ENCODE results near the gene ACSS1. TPM values are rescaled to one million over a fixed set of nuclear protein-coding genes. Genes with fewer than 3 reads are reported as not detected.
A peak's percentile ranks its signal among the peaks of the same experiment; 100 is the strongest.

Gene ACSS1
- total RNA-seq, 1 donor from 2014 or later: 164 TPM

- intact Hi-C loops (cut with micrococcal nuclease): no loop called here
- peak; percentile 10 for DNase-seq
- no peak for ATAC-seq
Observed at GRCh38 chr20:25038103-25038410, 19.9 kb downstream of the ACSS1 start.

- intact Hi-C loops (cut with micrococcal nuclease): no loop called here
- DNase-seq: no peak
- ATAC-seq: no peak
Observed at GRCh38 chr20:25037288-25038102, 20.4 kb downstream of the ACSS1 start.

GRCh38 chr20:25036331-25036936, 21.5 kb downstream of the ACSS1 start:
- DNase-seq (no peak), ATAC-seq (no peak)
- intact Hi-C loops (cut with micrococcal nuclease): no loop called here

GRCh38 chr20:25035921-25036320, 22.0 kb downstream of the ACSS1 start:
- ATAC-seq: no peak
- intact Hi-C loops (cut with micrococcal nuclease): no loop called here
- DNase-seq: no peak

GRCh38 chr20:25033924-25034300, 24.0 kb downstream of the ACSS1 start:
- intact Hi-C loops (cut with micrococcal nuclease): no loop called here
- no peak for ATAC-seq
- DNase-seq: no peak

- DNase-seq (no peak), ATAC-seq (peak; percentile 51)
- intact Hi-C loops (cut with micrococcal nuclease): no loop called here
Observed at GRCh38 chr20:25033265-25033923, 24.5 kb downstream of the ACSS1 start.

GRCh38 chr20:25032478-25033264, 25.3 kb downstream of the ACSS1 start:
- DNase-seq (peak; percentile 80), ATAC-seq (peak; percentile 77)
- intact Hi-C loops (cut with micrococcal nuclease): no loop called here

- intact Hi-C loops (cut with micrococcal nuclease): no loop called here
- ATAC-seq (peak; percentile 2), DNase-seq (no peak)
Observed at GRCh38 chr20:25032065-25032477, 25.9 kb downstream of the ACSS1 start.

GRCh38 chr20:25031241-25031640, 26.7 kb downstream of the ACSS1 start:
- no peak for DNase-seq
- intact Hi-C loops (cut with micrococcal nuclease): no loop called here
- no peak for ATAC-seq

- ATAC-seq: no peak
- intact Hi-C loops (cut with micrococcal nuclease): no loop called here
- no peak for DNase-seq
Observed at GRCh38 chr20:25030649-25031207, 27.2 kb downstream of the ACSS1 start.

- ATAC-seq (no peak), DNase-seq (no peak)
- intact Hi-C loops (cut with micrococcal nuclease): no loop called here
Observed at GRCh38 chr20:25030007-25030648, 27.8 kb downstream of the ACSS1 start.

GRCh38 chr20:25025986-25026605, 31.8 kb downstream of the ACSS1 start:
- intact Hi-C loops (cut with micrococcal nuclease): no loop called here
- DNase-seq (no peak), ATAC-seq (peak; percentile 33)

- intact Hi-C loops (cut with micrococcal nuclease): no loop called here
- ATAC-seq (peak; percentile 24), DNase-seq (no peak)
Observed at GRCh38 chr20:25025091-25025861, 32.7 kb downstream of the ACSS1 start.

- ATAC-seq (no peak), DNase-seq (no peak)
- intact Hi-C loops (cut with micrococcal nuclease): no loop called here
Observed at GRCh38 chr20:25024171-25024570, 33.8 kb downstream of the ACSS1 start.

- peak; percentile 6 for ATAC-seq
Observed at GRCh38 chr20:25023356-25023755, 34.6 kb downstream of the ACSS1 start.

GRCh38 chr20:25022680-25023079, 35.3 kb downstream of the ACSS1 start:
- intact Hi-C loops (cut with micrococcal nuclease): no loop called here
- DNase-seq (peak; percentile 73), ATAC-seq (peak; percentile 66)

More at GRCh38 chr20:25023356-25023755, 34.6 kb downstream of the ACSS1 start:
- intact Hi-C loops (cut with micrococcal nuclease): no loop called here
- DNase-seq: no peak

GRCh38 chr20:25021336-25021735, 36.6 kb downstream of the ACSS1 start:
- intact Hi-C loops (cut with micrococcal nuclease): no loop called here
- no peak for ATAC-seq
- DNase-seq: no peak

GRCh38 chr20:25020901-25021301, 37.0 kb downstream of the ACSS1 start:
- intact Hi-C loops (cut with micrococcal nuclease): no loop called here
- ATAC-seq: peak; percentile 81
- peak; percentile 71 for DNase-seq
